VCaP (cell line): ENCODE data around the gene L3MBTL4.

Source experiments
- H3K27ac ChIP-seq: fragments of 450-650 bp; 2 replicates; pipeline ENCODE4 v1.5.1; 2017
- CTCF ChIP-seq: fragments of 450-650 bp; conservative IDR thresholded peaks from 2 replicates; pipeline ENCODE4 v1.5.1; 2017; ENCODE audit warnings: mild to moderate bottlenecking, moderate library complexity

The L3MBTL4 gene

GRCh38 chr18:6024745-6025248, 389.9 kb downstream of the L3MBTL4 start:
- TF ChIP-seq CTCF: no peak

GRCh38 chr18:6023551-6023950, 391.2 kb downstream of the L3MBTL4 start:
- no peak overlapping the region for H3K27ac ChIP-seq
- no peak for TF ChIP-seq CTCF

More at GRCh38 chr18:6024745-6025248, 389.9 kb downstream of the L3MBTL4 start:
- no peak overlapping the region for H3K27ac ChIP-seq

- no peak overlapping the region for H3K27ac ChIP-seq
These were observed 391.9 kb downstream of the L3MBTL4 start for GRCh38 chr18:6022845-6023244.

GRCh38 chr18:6022074-6022444, 392.7 kb downstream of the L3MBTL4 start:
- no peak for TF ChIP-seq CTCF
- H3K27ac ChIP-seq: no peak overlapping the region

More at GRCh38 chr18:6022845-6023244, 391.9 kb downstream of the L3MBTL4 start:
- no peak for TF ChIP-seq CTCF

GRCh38 chr18:6021306-6022073, 393.2 kb downstream of the L3MBTL4 start:
- H3K27ac ChIP-seq: no peak overlapping the region
- TF ChIP-seq CTCF: no peak

GRCh38 chr18:6018671-6019070, 396.0 kb downstream of the L3MBTL4 start:
- H3K27ac ChIP-seq: no peak overlapping the region
- TF ChIP-seq CTCF: no peak

- no peak for TF ChIP-seq CTCF
- H3K27ac ChIP-seq: no peak overlapping the region
These were observed 397.5 kb downstream of the L3MBTL4 start for GRCh38 chr18:6017171-6017570.
